GM23338 (cell line): ENCODE measurements around the gene GATM. TPM values are rescaled to one million over a fixed set of nuclear protein-coding genes. Genes with fewer than 3 reads are reported as not detected.

Source experiments
- ATAC-seq: fragments of 200-7000 bp; cut with Tn5 transposase; 3 replicates; pipeline ENCODE4 v1.9.1; 2020
- DNase-seq: peaks from one replicate; pipeline ENCODE4 v3.0.0-alpha.2; 2015; ENCODE audit warnings: low spot score
- H2AFZ ChIP-seq: fragments of 200-600 bp; sonication (generic); 2 replicates; pipeline ENCODE4 v1.8.0; 2016; ENCODE audit warnings: antibody characterized with exemption, mild to moderate bottlenecking, moderate library complexity
- H3F3A ChIP-seq: fragments of 200-600 bp; sonication (generic); replicated peaks from 2 replicates; pipeline ENCODE4 v1.8.0; 2017; ENCODE audit warnings: antibody characterized with exemption, mixed run types, low read depth
- H3K27ac ChIP-seq: fragments of 200-600 bp; sonication (generic); 2 replicates; pipeline ENCODE4 v1.6.1; 2016; ENCODE audit warnings: low read depth
- H3K27me3 ChIP-seq: fragments of 200-600 bp; sonication (generic); 2 replicates; pipeline ENCODE4 v1.8.0; 2016; ENCODE audit warnings: mild to moderate bottlenecking, mixed run types, moderate library complexity; ENCODE audit not compliant: insufficient read depth
- H3K36me3 ChIP-seq: fragments of 200-600 bp; sonication (generic); 2 replicates; pipeline ENCODE4 v1.8.0; 2016; ENCODE audit warnings: mild to moderate bottlenecking; ENCODE audit not compliant: insufficient read depth
- H3K4me1 ChIP-seq: fragments of 200-600 bp; sonication (generic); 2 replicates; pipeline ENCODE4 v1.8.0; 2016; ENCODE audit warnings: mild to moderate bottlenecking, moderate library complexity; ENCODE audit not compliant: insufficient read depth
- H3K4me2 ChIP-seq: fragments of 200-600 bp; sonication (generic); 2 replicates; pipeline ENCODE4 v1.7.1; 2017; ENCODE audit warnings: mixed run types
- H3K4me3 ChIP-seq: fragments of 200-600 bp; sonication (generic); 2 replicates; pipeline ENCODE4 v1.6.1; 2016; ENCODE audit warnings: mixed run types
- H3K79me2 ChIP-seq: fragments of 200-600 bp; sonication (generic); replicated peaks from 2 replicates; pipeline ENCODE4 v1.8.0; 2017; ENCODE audit warnings: mild to moderate bottlenecking; ENCODE audit not compliant: insufficient read depth
- H3K9me2 ChIP-seq: fragments of 200-600 bp; sonication (generic); 2 replicates; pipeline ENCODE4 v1.8.0; 2017; ENCODE audit not compliant: insufficient read depth
- H4K20me1 ChIP-seq: fragments of 200-600 bp; sonication (generic); replicated peaks from 2 replicates; pipeline ENCODE4 v1.8.0; 2017; ENCODE audit warnings: mild to moderate bottlenecking; ENCODE audit not compliant: insufficient read depth
- H3K27ac Mint-ChIP-seq: 2 replicates; pipeline ENCODE4 v1.8.0; 2020; ENCODE audit warnings: inconsistent platforms, mild to moderate bottlenecking, moderate library complexity, mixed read lengths
- H3K27me3 Mint-ChIP-seq: 3 replicates; pipeline ENCODE4 v1.8.0; 2022; ENCODE audit warnings: low read depth, mild to moderate bottlenecking, moderate library complexity, mixed read lengths, inconsistent platforms; ENCODE audit not compliant: insufficient read depth, poor library complexity
- H3K36me3 Mint-ChIP-seq: 3 replicates; pipeline ENCODE4 v1.8.0; 2021; ENCODE audit warnings: low read depth, mild to moderate bottlenecking, inconsistent platforms, moderate library complexity, mixed read lengths
- H3K4me1 Mint-ChIP-seq: 3 replicates; pipeline ENCODE4 v1.8.0; 2020; ENCODE audit warnings: mild to moderate bottlenecking, inconsistent platforms, mixed read lengths
- H3K4me3 Mint-ChIP-seq: 3 replicates; pipeline ENCODE4 v1.8.0; 2021; ENCODE audit warnings: moderate library complexity, mild to moderate bottlenecking, inconsistent platforms, mixed read lengths
- H3K9me3 Mint-ChIP-seq: 3 replicates; pipeline ENCODE4 v1.8.0; 2020; ENCODE audit warnings: moderate library complexity, mild to moderate bottlenecking, inconsistent platforms, mixed read lengths
- CREB1 ChIP-seq: fragments of 250-450 bp; sonication (Bioruptor Pico); IDR thresholded peaks from 2 replicates; pipeline ENCODE4 v1.5.0; 2020; ENCODE audit warnings: low read depth, mild to moderate bottlenecking, moderate library complexity
- ETS1 ChIP-seq: IDR thresholded peaks from 2 replicates; pipeline ENCODE4 v1.6.1; 2016; ENCODE audit warnings: antibody characterized with exemption
- EZH2 ChIP-seq: fragments of 200-600 bp; sonication (generic); IDR thresholded peaks from one replicate; pipeline ENCODE4 v1.8.0; 2017; ENCODE audit warnings: antibody characterized with exemption, mild to moderate bottlenecking, low read depth; ENCODE audit not compliant: unreplicated experiment
- EZH2phosphoT487 ChIP-seq: fragments of 200-600 bp; sonication (generic); IDR thresholded peaks from one replicate; pipeline ENCODE4 v1.8.1; 2018; ENCODE audit warnings: antibody characterized with exemption; ENCODE audit not compliant: unreplicated experiment
- JUNB ChIP-seq: IDR thresholded peaks from one replicate; pipeline ENCODE4 v1.6.1; 2016; ENCODE audit warnings: antibody characterized with exemption; ENCODE audit not compliant: unreplicated experiment
- NANOG ChIP-seq: IDR thresholded peaks from 2 replicates; pipeline ENCODE4 v1.6.1; 2016; ENCODE audit warnings: antibody characterized with exemption, borderline replicate concordance
- POLR2AphosphoS5 ChIP-seq: IDR thresholded peaks from 2 replicates; pipeline ENCODE4 v1.6.1; 2016; ENCODE audit warnings: antibody characterized with exemption, low read depth
- ZNF114 ChIP-seq: fragments of 250-450 bp; sonication (Bioruptor Pico); IDR thresholded peaks from 2 replicates; pipeline ENCODE4 v1.5.0; 2020; ENCODE audit warnings: mild to moderate bottlenecking, moderate library complexity
- ZNF331 ChIP-seq: fragments of 250-450 bp; sonication (Bioruptor Pico); IDR thresholded peaks from 2 replicates; pipeline ENCODE4 v1.5.0; 2020; ENCODE audit warnings: low read depth, mild to moderate bottlenecking, moderate library complexity
- polyA plus RNA-seq: library from polyadenylated mRNA; unstranded; fragments of >200 nt; fragmentation: Nextera tagmentation; extraction: Ambion mirVana; gene quantifications from 2 replicates; pipeline ENCODE4 v1.2.1, GENCODE V29; 2016
- total RNA-seq: library from RNA; depleted of rRNA; stranded (reverse); fragments of >200 nt; shearing (Covaris generic); gene quantifications from 2 replicates; pipeline ENCODE4 v1.2.3, GENCODE V29; 2014
- TF ChIP-seq, protein P1 (sequence below), 2 experiments: fragments of 200-600 bp in 1 of 2; sonication (generic) in 1 of 2; conservative IDR thresholded peaks; 2 replicates each; pipeline versions ENCODE4 v1.5.1 to v1.6.1; 2016 to 2017; ENCODE audit warnings: antibody characterized with exemption in 2 of 2, low read depth in 2 of 2, mild to moderate bottlenecking in 2 of 2, moderate library complexity in 1 of 2

The GATM gene
- total and polyA plus RNA-seq, 2 experiments from 2014 or later: 8.5 to 17.5 TPM

GRCh38 chr15:45337224-45337623, 41.1 kb downstream of the GATM start:
- Histone ChIP-seq H3K4me2 (no peak overlapping the region), H3K36me3 (no peaks in the 10 kb centered on the region), H3K27me3 (no peaks in the 10 kb centered on the region), H3K9me2 (no peaks in the 10 kb centered on the region), H3F3A (no peaks in the 10 kb centered on the region), H3K27ac (no peak overlapping the region), H4K20me1 (no peaks in the 10 kb centered on the region), H2AFZ (0 out of 2 replicates have a peak overlapping the region, but pooled peaks have one; percentile 32), H3K4me1 (no peaks in the 10 kb centered on the region), H3K79me2 (no peaks in the 10 kb centered on the region), H3K4me3 (no peak overlapping the region)
- no peak overlapping the region for H3K4me3 Mint-ChIP-seq
- TF ChIP-seq EZH2 (no peak), POLR2AphosphoS5 (no peak), NANOG (no peak), JUNB (no peak), ETS1 (no peak)
- no peaks in the 10 kb centered on the region for H3K4me1 Mint-ChIP-seq
- ATAC-seq (no peak), DNase-seq (no peak)
- H3K36me3 Mint-ChIP-seq: no peaks in the 10 kb centered on the region
- no peaks in the 10 kb centered on the region; the same call in 2 of the 3 replicates for H3K9me3 Mint-ChIP-seq
- H3K27me3 Mint-ChIP-seq: peaks cover 2% of the 10 kb centered on the region
- no peak overlapping the region for H3K27ac Mint-ChIP-seq

DNA sequence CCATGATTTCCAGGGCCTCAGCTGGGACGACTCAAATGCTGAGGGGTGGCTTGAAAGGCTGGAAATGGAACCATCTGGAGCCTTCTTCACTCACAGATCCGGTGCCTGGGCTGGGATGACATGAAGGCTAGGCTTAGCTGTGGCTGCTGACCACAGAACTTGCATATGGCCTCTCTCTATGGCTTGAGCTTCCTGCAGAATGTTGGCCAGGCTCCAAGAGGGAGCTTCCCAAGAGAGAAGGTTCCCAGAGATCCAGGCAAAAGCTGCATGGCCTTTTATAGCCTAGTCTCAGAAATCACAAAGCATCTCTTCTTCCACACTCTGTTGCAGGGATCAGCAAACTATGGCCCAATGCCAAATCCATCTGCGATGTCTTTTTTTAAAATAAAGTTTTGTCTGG, 44.8 kb downstream of the GATM start:
- Histone ChIP-seq H3K4me3 (no peak overlapping the region), H3K4me2 (no peak overlapping the region), H4K20me1 (no peaks in the 10 kb centered on the region), H3K36me3 (no peaks in the 10 kb centered on the region), H3K4me1 (peaks cover 4% of the 10 kb centered on the region), H3K27me3 (no peaks in the 10 kb centered on the region), H3K9me2 (no peaks in the 10 kb centered on the region), H3K79me2 (no peaks in the 10 kb centered on the region), H3K27ac (no peak overlapping the region), H3F3A (no peaks in the 10 kb centered on the region), H2AFZ (no peak overlapping the region)
- DNase-seq (no peak), ATAC-seq (no peak)
- Mint-ChIP-seq H3K27me3 (peaks cover 5% of the 10 kb centered on the region), H3K9me3 (no peaks in the 10 kb centered on the region; the same call in 2 of the 3 replicates), H3K4me1 (peaks cover 4% of the 10 kb centered on the region; the same call in 1 of the 3 replicates), H3K4me3 (no peak overlapping the region), H3K27ac (no peak overlapping the region), H3K36me3 (no peaks in the 10 kb centered on the region)
- TF ChIP-seq ZNF114 (CRISPR knock-in tag) (no peak), JUNB (no peak), ZNF331 (CRISPR knock-in tag) (no peak), ETS1 (no peak), EZH2phosphoT487 (no peak), NANOG (no peak), CREB1 (CRISPR knock-in tag) (no peak), POLR2AphosphoS5 (no peak)
- TF ChIP-seq, protein P1, sequence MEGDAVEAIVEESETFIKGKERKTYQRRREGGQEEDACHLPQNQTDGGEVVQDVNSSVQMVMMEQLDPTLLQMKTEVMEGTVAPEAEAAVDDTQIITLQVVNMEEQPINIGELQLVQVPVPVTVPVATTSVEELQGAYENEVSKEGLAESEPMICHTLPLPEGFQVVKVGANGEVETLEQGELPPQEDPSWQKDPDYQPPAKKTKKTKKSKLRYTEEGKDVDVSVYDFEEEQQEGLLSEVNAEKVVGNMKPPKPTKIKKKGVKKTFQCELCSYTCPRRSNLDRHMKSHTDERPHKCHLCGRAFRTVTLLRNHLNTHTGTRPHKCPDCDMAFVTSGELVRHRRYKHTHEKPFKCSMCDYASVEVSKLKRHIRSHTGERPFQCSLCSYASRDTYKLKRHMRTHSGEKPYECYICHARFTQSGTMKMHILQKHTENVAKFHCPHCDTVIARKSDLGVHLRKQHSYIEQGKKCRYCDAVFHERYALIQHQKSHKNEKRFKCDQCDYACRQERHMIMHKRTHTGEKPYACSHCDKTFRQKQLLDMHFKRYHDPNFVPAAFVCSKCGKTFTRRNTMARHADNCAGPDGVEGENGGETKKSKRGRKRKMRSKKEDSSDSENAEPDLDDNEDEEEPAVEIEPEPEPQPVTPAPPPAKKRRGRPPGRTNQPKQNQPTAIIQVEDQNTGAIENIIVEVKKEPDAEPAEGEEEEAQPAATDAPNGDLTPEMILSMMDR (conservative IDR thresholded peaks at IDR 0.05; ENCODE audit: low read depth in 2 of 2): no peak
